ENCODE results near the gene S100A3.
"Not testable (repeated sequence)": the region's sequence is repeated elsewhere in the genome, so short reads cannot be mapped to it uniquely, and the experiment has no call there.

Gene S100A3

GRCh38 chr1:153582836-153583235 lies 33.8 kb upstream of the S100A3 start:
- DNase-seq (ENCODE audit: low read depth); H3K9ac ChIP-seq (ENCODE audit: low read length); H3K27me3 ChIP-seq (replicated peaks; ENCODE audit: control insufficient read depth, insufficient read depth, low read length); H3K36me3 ChIP-seq (ENCODE audit: control insufficient read depth, insufficient read depth, low read length, severe bottlenecking); H3K4me3 ChIP-seq (ENCODE audit: low read length); H3K9me3 ChIP-seq (ENCODE audit: control insufficient read depth, low read length): not testable (repeated sequence)
- peaks cover 27% of the 10 kb centered on the region for H3K4me1 ChIP-seq (ENCODE audit: control insufficient read depth, insufficient read depth, low read length)

GRCh38 chr1:153578936-153579335 lies 29.9 kb upstream of the S100A3 start:
- peaks cover 18% of the 10 kb centered on the region for H3K4me1 ChIP-seq (ENCODE audit: control insufficient read depth, insufficient read depth, low read length)
- no peak for DNase-seq (ENCODE audit: low read depth)
- H3K27me3 ChIP-seq (replicated peaks; ENCODE audit: control insufficient read depth, insufficient read depth, low read length) = no peaks in the 10 kb centered on the region
- H3K36me3 ChIP-seq (ENCODE audit: control insufficient read depth, insufficient read depth, low read length, severe bottlenecking) = no peaks in the 10 kb centered on the region
- no peak overlapping the region for H3K9ac ChIP-seq (ENCODE audit: low read length)
- H3K9me3 ChIP-seq (ENCODE audit: control insufficient read depth, low read length) = no peaks in the 10 kb centered on the region
- H3K4me3 ChIP-seq (ENCODE audit: low read length) = no peak overlapping the region

- H3K9me3 ChIP-seq (ENCODE audit: control insufficient read depth, low read length) = no peaks in the 10 kb centered on the region
- DNase-seq (ENCODE audit: low read depth) = peak; percentile 38
- H3K9ac ChIP-seq (ENCODE audit: low read length) = no peak overlapping the region
- H3K4me1 ChIP-seq (ENCODE audit: control insufficient read depth, insufficient read depth, low read length) = peaks cover 20% of the 10 kb centered on the region
- no peak overlapping the region for H3K4me3 ChIP-seq (ENCODE audit: low read length)
- no peaks in the 10 kb centered on the region for H3K27me3 ChIP-seq (replicated peaks; ENCODE audit: control insufficient read depth, insufficient read depth, low read length)
- no peaks in the 10 kb centered on the region for H3K36me3 ChIP-seq (ENCODE audit: control insufficient read depth, insufficient read depth, low read length, severe bottlenecking)
Measured at GRCh38 chr1:153578490-153578889, 29.4 kb upstream of the S100A3 start.

GRCh38 chr1:153577624-153578051 lies 28.6 kb upstream of the S100A3 start:
- no peak for DNase-seq (ENCODE audit: low read depth)
- Histone ChIP-seq H3K4me3 (ENCODE audit: low read length) (no peak overlapping the region), H3K4me1 (ENCODE audit: control insufficient read depth, insufficient read depth, low read length) (peaks cover 28% of the 10 kb centered on the region), H3K9me3 (ENCODE audit: control insufficient read depth, low read length) (no peaks in the 10 kb centered on the region), H3K9ac (ENCODE audit: low read length) (no peak overlapping the region), H3K27me3 (replicated peaks; ENCODE audit: control insufficient read depth, insufficient read depth, low read length) (no peaks in the 10 kb centered on the region), H3K36me3 (ENCODE audit: control insufficient read depth, insufficient read depth, low read length, severe bottlenecking) (no peaks in the 10 kb centered on the region)

- no peak overlapping the region for H3K4me3 ChIP-seq (ENCODE audit: low read length)
- no peak overlapping the region for H3K9ac ChIP-seq (ENCODE audit: low read length)
- no peaks in the 10 kb centered on the region for H3K36me3 ChIP-seq (ENCODE audit: control insufficient read depth, insufficient read depth, low read length, severe bottlenecking)
- H3K27me3 ChIP-seq (replicated peaks; ENCODE audit: control insufficient read depth, insufficient read depth, low read length) = no peaks in the 10 kb centered on the region
- H3K9me3 ChIP-seq (ENCODE audit: control insufficient read depth, low read length) = no peaks in the 10 kb centered on the region
- no peak for DNase-seq (ENCODE audit: low read depth)
- H3K4me1 ChIP-seq (ENCODE audit: control insufficient read depth, insufficient read depth, low read length) = peaks cover 32% of the 10 kb centered on the region
Measured at GRCh38 chr1:153577138-153577537, 28.1 kb upstream of the S100A3 start.

GRCh38 chr1:153575497-153575896 lies 26.4 kb upstream of the S100A3 start:
- not testable (repeated sequence) for DNase-seq (ENCODE audit: low read depth)

GRCh38 chr1:153575081-153575491 lies 26.0 kb upstream of the S100A3 start:
- DNase-seq (ENCODE audit: low read depth) = not testable (repeated sequence)

More at GRCh38 chr1:153575497-153575896, 26.4 kb upstream of the S100A3 start:
- not testable (repeated sequence) for H3K4me3 ChIP-seq (ENCODE audit: low read length); H3K27me3 ChIP-seq (replicated peaks; ENCODE audit: control insufficient read depth, insufficient read depth, low read length); H3K36me3 ChIP-seq (ENCODE audit: control insufficient read depth, insufficient read depth, low read length, severe bottlenecking); H3K9me3 ChIP-seq (ENCODE audit: control insufficient read depth, low read length); H3K9ac ChIP-seq (ENCODE audit: low read length)
- peaks cover 32% of the 10 kb centered on the region for H3K4me1 ChIP-seq (ENCODE audit: control insufficient read depth, insufficient read depth, low read length)

GRCh38 chr1:153573351-153573750 lies 24.3 kb upstream of the S100A3 start:
- Histone ChIP-seq H3K36me3 (ENCODE audit: control insufficient read depth, insufficient read depth, low read length, severe bottlenecking) (no peaks in the 10 kb centered on the region), H3K4me3 (ENCODE audit: low read length) (peak overlapping the region; percentile 53), H3K4me1 (ENCODE audit: control insufficient read depth, insufficient read depth, low read length) (peaks cover 27% of the 10 kb centered on the region), H3K27me3 (replicated peaks; ENCODE audit: control insufficient read depth, insufficient read depth, low read length) (no peaks in the 10 kb centered on the region), H3K9me3 (ENCODE audit: control insufficient read depth, low read length) (no peaks in the 10 kb centered on the region), H3K9ac (ENCODE audit: low read length) (peak overlapping the region; percentile 73)
- DNase-seq (ENCODE audit: low read depth) = no peak

More at GRCh38 chr1:153575081-153575491, 26.0 kb upstream of the S100A3 start:
- not testable (repeated sequence) for H3K9ac ChIP-seq (ENCODE audit: low read length); H3K27me3 ChIP-seq (replicated peaks; ENCODE audit: control insufficient read depth, insufficient read depth, low read length); H3K4me3 ChIP-seq (ENCODE audit: low read length); H3K36me3 ChIP-seq (ENCODE audit: control insufficient read depth, insufficient read depth, low read length, severe bottlenecking); H3K9me3 ChIP-seq (ENCODE audit: control insufficient read depth, low read length)
- H3K4me1 ChIP-seq (ENCODE audit: control insufficient read depth, insufficient read depth, low read length) = peaks cover 32% of the 10 kb centered on the region

- no peaks in the 10 kb centered on the region for H3K27me3 ChIP-seq (replicated peaks; ENCODE audit: control insufficient read depth, insufficient read depth, low read length)
- DNase-seq (ENCODE audit: low read depth) = peak; percentile 93
- H3K4me3 ChIP-seq (ENCODE audit: low read length) = peak overlapping the region; percentile 53
- H3K36me3 ChIP-seq (ENCODE audit: control insufficient read depth, insufficient read depth, low read length, severe bottlenecking) = no peaks in the 10 kb centered on the region
- H3K4me1 ChIP-seq (ENCODE audit: control insufficient read depth, insufficient read depth, low read length) = peaks cover 27% of the 10 kb centered on the region
- peak overlapping the region; percentile 73 for H3K9ac ChIP-seq (ENCODE audit: low read length)
- no peaks in the 10 kb centered on the region for H3K9me3 ChIP-seq (ENCODE audit: control insufficient read depth, low read length)
Measured at GRCh38 chr1:153572569-153573015, 23.5 kb upstream of the S100A3 start.

- no peaks in the 10 kb centered on the region for H3K27me3 ChIP-seq (replicated peaks; ENCODE audit: control insufficient read depth, insufficient read depth, low read length)
- no peak overlapping the region for H3K4me3 ChIP-seq (ENCODE audit: low read length)
- H3K4me1 ChIP-seq (ENCODE audit: control insufficient read depth, insufficient read depth, low read length) = peaks cover 34% of the 10 kb centered on the region
- H3K9ac ChIP-seq (ENCODE audit: low read length) = no peak overlapping the region
- H3K9me3 ChIP-seq (ENCODE audit: control insufficient read depth, low read length) = no peaks in the 10 kb centered on the region
- no peak for DNase-seq (ENCODE audit: low read depth)
- no peaks in the 10 kb centered on the region for H3K36me3 ChIP-seq (ENCODE audit: control insufficient read depth, insufficient read depth, low read length, severe bottlenecking)
Measured at GRCh38 chr1:153571706-153572105, 22.6 kb upstream of the S100A3 start.

- Histone ChIP-seq H3K27me3 (replicated peaks; ENCODE audit: control insufficient read depth, insufficient read depth, low read length) (no peaks in the 10 kb centered on the region), H3K4me3 (ENCODE audit: low read length) (no peak overlapping the region), H3K9ac (ENCODE audit: low read length) (no peak overlapping the region), H3K4me1 (ENCODE audit: control insufficient read depth, insufficient read depth, low read length) (peaks cover 42% of the 10 kb centered on the region), H3K36me3 (ENCODE audit: control insufficient read depth, insufficient read depth, low read length, severe bottlenecking) (no peaks in the 10 kb centered on the region), H3K9me3 (ENCODE audit: control insufficient read depth, low read length) (no peaks in the 10 kb centered on the region)
- no peak for DNase-seq (ENCODE audit: low read depth)
Measured at GRCh38 chr1:153570874-153571273, 21.8 kb upstream of the S100A3 start.

- Histone ChIP-seq H3K27me3 (replicated peaks; ENCODE audit: control insufficient read depth, insufficient read depth, low read length) (no peaks in the 10 kb centered on the region), H3K9me3 (ENCODE audit: control insufficient read depth, low read length) (no peaks in the 10 kb centered on the region), H3K9ac (ENCODE audit: low read length) (no peak overlapping the region), H3K4me3 (ENCODE audit: low read length) (no peak overlapping the region), H3K4me1 (ENCODE audit: control insufficient read depth, insufficient read depth, low read length) (peaks cover 49% of the 10 kb centered on the region), H3K36me3 (ENCODE audit: control insufficient read depth, insufficient read depth, low read length, severe bottlenecking) (no peaks in the 10 kb centered on the region)
- no peak for DNase-seq (ENCODE audit: low read depth)
Measured at GRCh38 chr1:153569465-153569864, 20.4 kb upstream of the S100A3 start.
